RCC 7860 (cell line): ENCODE data around the gene OR51B2.
"Not testable (repeated sequence)": the region's sequence is repeated elsewhere in the genome, so short reads cannot be mapped to it uniquely, and the experiment has no call there.

Experiments used
- DNase-seq: peaks from one replicate; pipeline ENCODE4 v3.0.0-alpha.2; 2015; ENCODE audit warnings: low spot score
- FAIRE-seq: peaks from 2 replicates; lab custom pipeline; 2012; peaks lifted over from hg19 to GRCh38; lab: Jason Lieb, UNC

OR51B2 gene

GRCh38 chr11:5313326-5314023 lies 10.6 kb downstream of the OR51B2 start:
- not testable (repeated sequence) for DNase-seq, FAIRE-seq

- DNase-seq (no peak), FAIRE-seq (no peak)
Observed at GRCh38 chr11:5310423-5310822, 13.7 kb downstream of the OR51B2 start.

GRCh38 chr11:5307256-5308019 lies 16.7 kb downstream of the OR51B2 start:
- DNase-seq (no peak), FAIRE-seq (no peak)

- DNase-seq (no peak), FAIRE-seq (no peak)
Observed at GRCh38 chr11:5304046-5304445, 20.1 kb downstream of the OR51B2 start.

DNA sequence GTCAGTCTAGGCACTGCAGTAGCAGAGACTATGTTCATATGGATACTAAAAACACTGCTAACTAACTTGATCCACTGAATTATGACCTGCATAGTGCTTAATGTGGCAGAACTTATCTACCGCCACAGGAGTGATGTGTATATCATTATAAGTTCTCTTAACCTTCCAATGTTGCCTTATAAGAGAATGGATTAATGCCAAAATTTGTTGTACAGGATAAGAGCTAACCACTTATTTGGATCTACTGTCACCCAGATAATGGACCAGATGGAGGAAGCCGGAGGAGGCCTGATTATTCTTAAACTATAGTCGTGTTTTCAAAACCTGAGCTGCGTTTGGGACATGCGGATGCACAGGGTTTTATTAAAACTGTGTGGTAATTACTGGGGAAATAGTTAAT lies 20.5 kb downstream of the OR51B2 start:
- no peak for FAIRE-seq
- no peak for DNase-seq

- DNase-seq, result no peak
- no peak for FAIRE-seq
Observed at GRCh38 chr11:5301846-5302245, 22.3 kb downstream of the OR51B2 start, which contains the start of gene OR51B4. TSS of gene OR51B4 (minus strand) at chr11:5301946. CDS start at chr11:5301946, 0 bp downstream.

DNA sequence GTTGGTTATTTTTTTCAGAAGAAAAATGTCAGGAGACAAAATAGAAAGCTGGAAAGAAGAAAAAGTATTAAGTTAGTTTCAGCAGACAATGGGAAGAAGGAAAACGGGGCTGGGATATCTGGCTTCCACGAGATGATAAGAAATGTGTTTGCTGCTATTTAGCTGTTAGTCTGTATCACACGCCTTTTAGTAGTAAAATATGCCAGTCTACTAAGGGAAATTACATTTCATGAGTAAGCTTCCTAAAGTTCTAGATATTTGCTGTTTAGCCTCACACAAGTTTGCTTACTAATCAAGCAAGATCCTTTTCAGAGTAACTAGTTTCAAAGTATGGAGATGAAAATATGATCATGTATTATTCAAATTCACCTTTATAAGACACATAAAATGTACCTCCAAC lies 23.8 kb downstream of the OR51B2 start:
- DNase-seq (no peak), FAIRE-seq (no peak)

DNA sequence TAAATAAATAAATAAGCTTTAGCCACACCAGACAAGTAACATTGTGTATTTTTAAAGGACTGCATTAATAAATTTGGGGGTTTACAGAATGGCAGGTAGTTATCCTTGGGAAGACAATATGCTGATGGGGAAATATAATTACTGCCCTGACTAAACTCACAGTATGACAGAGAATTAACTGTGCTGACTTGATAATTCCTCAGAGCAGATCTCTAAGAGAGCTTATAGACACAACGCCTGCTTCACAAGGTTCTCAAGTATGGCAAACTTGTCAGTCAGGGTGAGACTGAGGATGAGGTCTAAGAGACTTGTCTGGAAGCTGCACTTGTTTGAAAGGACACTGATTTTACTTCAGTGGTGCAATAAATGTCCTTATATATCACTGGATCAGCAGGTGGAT lies 25.6 kb downstream of the OR51B2 start:
- no peak for DNase-seq
- FAIRE-seq, result no peak

DNA sequence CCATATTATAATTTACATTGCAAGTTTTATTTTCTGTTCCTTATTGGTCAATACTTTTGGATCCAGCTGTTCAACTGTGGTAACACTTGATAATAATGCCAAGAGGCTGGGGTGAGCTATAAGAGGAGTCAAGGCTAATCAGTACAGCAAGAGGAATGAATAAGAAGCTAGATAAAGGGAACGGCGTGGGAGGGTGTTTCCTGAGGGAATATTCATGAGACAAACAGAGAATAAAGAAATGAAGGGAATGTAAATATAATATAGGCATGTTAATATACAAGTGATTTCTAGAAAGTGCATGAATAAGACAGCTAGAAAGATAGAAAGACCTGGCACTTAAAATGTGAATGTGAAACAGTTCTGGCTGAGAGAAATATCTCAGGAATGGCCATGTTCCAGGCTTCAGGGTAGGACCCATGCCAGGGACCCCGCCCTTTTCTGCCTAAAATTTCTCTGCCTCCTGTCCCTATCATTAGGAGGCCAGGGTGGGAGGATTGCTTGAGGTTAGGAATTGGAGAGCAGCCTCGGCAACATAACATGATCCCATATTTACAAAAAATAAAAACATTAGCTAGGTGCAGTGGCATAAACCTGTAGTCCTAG lies 26.3 kb downstream of the OR51B2 start:
- DNase-seq (no peak), FAIRE-seq (no peak)

DNA sequence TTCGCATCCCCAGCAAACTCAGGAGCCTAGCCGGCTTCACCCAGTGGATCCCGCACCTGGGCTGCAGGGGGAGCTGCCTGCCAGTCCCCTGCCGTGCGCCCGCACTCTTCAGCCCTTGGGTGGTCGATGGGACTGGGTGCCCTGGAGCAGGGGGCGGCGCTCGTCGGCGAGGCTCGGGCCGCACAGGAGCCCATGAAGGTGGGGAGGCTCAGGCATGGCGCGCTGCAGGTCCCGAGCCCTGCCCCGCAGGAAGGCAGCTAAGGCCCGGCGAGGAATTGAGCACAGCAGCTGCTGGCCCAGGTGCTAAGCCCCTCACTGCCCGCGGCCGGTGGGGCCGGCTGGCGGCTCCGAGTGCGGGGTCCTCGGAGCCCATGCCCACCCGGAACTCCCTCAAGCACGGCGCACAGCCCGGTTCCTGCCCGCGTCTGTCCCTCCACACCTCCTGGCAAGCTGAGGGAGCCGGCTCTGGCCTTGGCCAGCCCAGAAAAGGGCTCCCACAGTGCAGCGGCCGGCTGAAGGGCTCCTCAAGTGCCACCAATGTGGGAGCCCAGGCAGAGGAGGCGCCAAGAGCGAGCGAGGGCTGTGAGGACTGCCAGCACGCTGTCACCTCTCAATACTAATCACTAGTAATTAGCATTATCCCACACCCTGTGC lies 29.6 kb downstream of the OR51B2 start:
- not testable (repeated sequence) for FAIRE-seq, DNase-seq

- no peak for FAIRE-seq
- no peak for DNase-seq
Observed at GRCh38 chr11:5293028-5293427, 31.1 kb downstream of the OR51B2 start.

DNA sequence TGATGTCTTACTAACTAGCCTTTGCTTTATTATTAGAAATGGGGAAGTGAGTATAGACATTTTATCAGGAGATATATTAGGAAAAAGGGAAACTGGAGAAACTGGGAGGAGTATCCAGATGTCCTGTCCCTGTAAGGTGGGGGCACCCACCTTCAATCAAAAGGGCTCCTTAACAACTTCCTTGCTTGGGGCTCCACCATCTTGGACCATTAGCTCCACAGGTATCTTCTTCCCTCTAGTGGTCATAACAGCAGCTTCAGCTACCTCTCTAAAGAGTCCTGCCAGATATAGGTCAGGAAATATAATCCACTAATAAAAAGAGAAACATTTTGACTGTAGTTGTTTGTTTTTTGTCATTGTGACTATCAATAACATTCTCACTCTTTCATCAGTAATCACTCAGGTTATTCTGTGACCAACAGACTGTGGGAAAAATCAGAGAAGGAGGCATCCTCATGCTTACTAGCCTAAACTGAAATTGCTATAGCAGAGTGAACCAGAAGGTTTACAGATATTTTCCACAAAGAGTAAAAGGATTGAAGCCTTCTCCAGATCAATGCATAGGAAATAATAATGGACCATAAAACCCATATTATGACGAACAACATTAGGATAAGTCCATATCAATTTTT lies 32.8 kb downstream of the OR51B2 start:
- no peak for FAIRE-seq
- DNase-seq, result peak; percentile 33

- FAIRE-seq, result no peak
- no peak for DNase-seq
Observed at GRCh38 chr11:5290106-5290505, 34.0 kb downstream of the OR51B2 start.

DNA sequence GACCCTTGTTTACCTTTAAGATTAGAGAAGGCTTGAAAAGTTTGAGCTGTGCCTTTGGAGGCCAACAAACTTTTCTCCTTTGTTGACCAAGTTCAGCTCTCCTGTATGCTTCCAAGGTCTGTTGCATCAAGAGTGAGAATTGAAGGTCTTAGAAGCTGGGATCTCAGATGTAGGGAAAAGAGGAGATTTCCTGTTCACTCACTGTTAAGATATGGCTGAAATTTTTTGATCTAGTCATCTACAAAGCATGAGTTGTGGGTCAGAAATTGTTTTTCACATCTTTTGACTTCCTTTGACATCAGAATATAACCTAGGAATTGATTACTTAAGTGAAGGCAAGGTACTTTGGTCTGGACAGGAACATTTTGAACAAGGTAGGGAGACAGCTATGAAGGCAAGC lies 34.4 kb downstream of the OR51B2 start:
- FAIRE-seq, result no peak

DNA sequence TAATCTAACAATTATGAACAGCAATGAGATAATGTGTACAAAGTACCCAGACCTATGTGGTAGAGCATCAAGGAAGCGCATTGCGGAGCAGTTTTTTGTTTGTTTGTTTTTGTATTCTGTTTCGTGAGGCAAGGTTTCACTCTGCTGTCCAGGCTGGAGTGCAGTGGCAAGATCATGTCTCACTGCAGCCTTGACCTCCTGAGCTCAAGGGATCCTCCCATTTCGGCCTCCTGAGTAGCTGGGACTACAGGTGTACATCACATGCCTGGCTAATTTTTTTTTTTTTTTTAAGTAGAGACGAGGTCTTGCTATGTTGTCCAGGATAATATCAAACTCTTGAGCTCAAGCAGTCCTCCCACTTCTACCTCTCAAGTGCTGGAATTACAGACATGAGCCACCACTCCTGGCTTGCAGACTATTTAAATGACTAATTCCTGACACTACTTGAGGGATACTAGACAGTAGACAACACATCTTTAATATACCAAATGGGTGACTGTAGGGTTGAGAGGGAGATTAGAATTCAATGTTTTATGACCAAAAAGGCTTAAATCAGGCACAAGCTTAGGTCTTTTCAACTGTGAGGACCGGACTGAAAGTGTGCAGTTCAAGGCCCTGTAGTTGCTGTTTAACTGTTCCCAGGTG lies 35.1 kb downstream of the OR51B2 start:
- DNase-seq (peak; percentile 9), FAIRE-seq (no peak)

More for the DNA sequence above, 34.4 kb downstream of the OR51B2 start:
- DNase-seq, result no peak

DNA sequence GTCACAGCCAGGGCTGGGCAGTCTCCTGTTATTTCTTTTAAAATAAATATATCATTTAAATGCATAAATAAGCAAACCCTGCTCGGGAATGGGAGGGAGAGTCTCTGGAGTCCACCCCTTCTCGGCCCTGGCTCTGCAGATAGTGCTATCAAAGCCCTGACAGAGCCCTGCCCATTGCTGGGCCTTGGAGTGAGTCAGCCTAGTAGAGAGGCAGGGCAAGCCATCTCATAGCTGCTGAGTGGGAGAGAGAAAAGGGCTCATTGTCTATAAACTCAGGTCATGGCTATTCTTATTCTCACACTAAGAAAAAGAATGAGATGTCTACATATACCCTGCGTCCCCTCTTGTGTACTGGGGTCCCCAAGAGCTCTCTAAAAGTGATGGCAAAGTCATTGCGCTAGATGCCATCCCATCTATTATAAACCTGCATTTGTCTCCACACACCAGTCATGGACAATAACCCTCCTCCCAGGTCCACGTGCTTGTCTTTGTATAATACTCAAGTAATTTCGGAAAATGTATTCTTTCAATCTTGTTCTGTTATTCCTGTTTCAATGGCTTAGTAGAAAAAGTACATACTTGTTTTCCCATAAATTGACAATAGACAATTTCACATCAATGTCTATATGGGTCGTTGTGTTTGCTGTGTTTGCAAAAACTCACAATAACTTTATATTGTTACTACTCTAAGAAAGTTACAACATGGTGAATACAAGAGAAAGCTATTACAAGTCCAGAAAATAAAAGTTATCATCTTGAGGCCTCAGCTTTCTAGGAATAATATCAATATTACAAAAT lies 35.8 kb downstream of the OR51B2 start:
- DNase-seq, result no peak
- FAIRE-seq, result no peak

DNA sequence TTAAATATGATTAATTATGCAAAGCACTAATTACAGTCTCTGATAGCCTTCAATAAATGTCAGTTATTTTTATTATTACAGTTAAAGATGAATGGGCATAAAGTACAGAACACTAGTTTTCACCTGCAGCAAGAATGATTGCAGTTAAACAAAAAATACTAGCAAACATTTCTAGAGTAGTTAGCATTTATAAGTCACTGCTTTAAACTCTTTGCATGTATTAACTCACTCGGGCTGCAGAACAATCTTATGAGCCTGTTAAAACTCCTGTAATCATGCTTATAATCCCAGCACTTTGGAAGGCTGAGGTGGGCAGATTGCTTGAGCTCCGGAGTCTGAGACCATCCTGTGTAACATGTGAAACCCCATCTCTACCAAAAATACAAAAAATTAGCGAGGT lies 37.2 kb downstream of the OR51B2 start:
- DNase-seq (no peak), FAIRE-seq (no peak)

DNA sequence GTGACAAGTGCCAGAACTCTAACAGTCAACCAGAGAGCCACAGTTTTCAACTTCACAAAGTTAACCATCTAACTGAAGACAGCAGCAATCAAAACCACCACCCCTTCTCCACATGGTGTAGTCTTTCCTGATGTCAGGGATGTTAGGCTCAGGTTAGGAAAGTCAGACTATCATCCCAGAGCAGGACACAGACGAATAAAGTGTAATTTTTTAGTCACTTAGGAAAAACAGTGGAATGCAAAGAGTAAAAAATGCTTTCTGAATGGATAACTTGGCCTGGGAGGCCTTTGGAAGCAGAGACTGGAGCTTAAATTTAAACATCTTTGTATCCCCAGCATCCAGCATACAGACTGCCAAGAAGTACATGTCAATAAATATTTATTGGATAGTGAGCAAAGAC lies 37.7 kb downstream of the OR51B2 start:
- no peak for DNase-seq
- no peak for FAIRE-seq

DNA sequence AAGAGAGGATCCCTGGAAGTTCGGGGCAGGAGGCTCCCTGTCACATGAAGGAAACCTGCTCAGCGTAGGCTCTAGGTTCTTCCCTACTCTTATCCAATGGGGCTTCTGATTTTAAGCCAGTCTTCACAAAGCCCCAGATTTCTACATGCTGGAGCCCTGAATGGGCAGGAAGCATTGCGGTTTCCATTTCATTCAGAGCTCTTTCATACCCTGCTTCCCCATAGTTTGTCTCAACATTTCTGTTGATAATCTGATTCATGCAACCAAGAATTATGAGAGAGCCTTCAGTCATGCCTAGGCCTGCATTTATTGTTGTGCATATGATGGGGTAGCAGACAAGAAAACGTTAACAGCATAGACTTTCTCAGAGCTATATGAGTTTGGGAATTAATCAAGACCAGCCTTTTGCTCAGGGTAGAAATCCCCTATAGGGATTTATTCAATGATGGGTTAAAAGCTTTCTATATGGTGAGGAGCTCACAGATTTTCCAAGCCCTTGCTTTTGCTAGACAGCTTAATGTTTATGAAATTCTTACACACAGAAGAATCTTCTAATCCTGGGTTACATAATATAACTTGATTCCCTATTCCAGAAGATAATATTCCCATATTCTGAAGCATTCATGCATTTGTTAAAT lies 38.3 kb downstream of the OR51B2 start:
- no peak for FAIRE-seq

More for the DNA sequence above, 38.3 kb downstream of the OR51B2 start:
- no peak for DNase-seq
